SK-N-SH (cell line): Measurements from ENCODE around the gene SMAD5. TPM values are rescaled to one million over a fixed set of nuclear protein-coding genes. Genes with fewer than 3 reads are reported as not detected.

Source experiments
- CTCF ChIA-PET: fragments of 300-600, 350-600 bp; formaldehyde crosslinking; extraction: SDS; loops from one replicate; lab custom pipeline; 2021; lab: Yijun Ruan, JAX
- POLR2A ChIA-PET: fragments of 350-600 bp; sonication (Branson Sonifier 250); formaldehyde crosslinking; extraction: SDS; loops from one replicate; lab custom pipeline; 2020; ENCODE audit warnings: antibody characterized with exemption, inconsistent platforms; lab: Yijun Ruan, JAX
- DNase-seq: peaks from one replicate; pipeline ENCODE4 v3.0.0; 2012
- H2AFZ ChIP-seq: fragments of 200-600 bp; sonication (generic); 2 replicates; pipeline ENCODE4 v1.8.1; 2016; ENCODE audit warnings: antibody characterized with exemption, mild to moderate bottlenecking, low read depth
- H3F3A ChIP-seq: fragments of 200-600 bp; sonication (generic); replicated peaks from 2 replicates; pipeline ENCODE3; 2016; ENCODE audit warnings: antibody characterized with exemption, mild to moderate bottlenecking; ENCODE audit not compliant: insufficient read depth
- H3K27ac ChIP-seq, 2 experiments: fragments of 200-500 bp in 1 of 2; fragments of 200-600 bp in 1 of 2; sonication (Bioruptor generic) in 1 of 2; sonication (generic), shearing (Covaris generic) in 1 of 2; 2 replicates each; pipeline versions ENCODE4 v1.5.1 to v1.6.1; 2014 to 2016; ENCODE audit warnings: low read depth in 2 of 2, inconsistent platforms in 1 of 2, low read length in 1 of 2, mild to moderate bottlenecking in 1 of 2, mixed read lengths in 1 of 2
- H3K27me3 ChIP-seq: fragments of 200-600 bp; sonication (generic), shearing (Covaris generic); 2 replicates; pipeline ENCODE4 v1.6.1; 2016; ENCODE audit warnings: mixed run types; ENCODE audit not compliant: insufficient read depth
- H3K36me3 ChIP-seq, 2 experiments: fragments of 200-500 bp in 1 of 2; fragments of 200-600 bp in 1 of 2; sonication (Bioruptor generic) in 1 of 2; sonication (generic) in 1 of 2; replicated peaks in 1 of 2; 2 replicates each; pipeline versions ENCODE3 to v1.5.1; 2014 to 2016; ENCODE audit warnings: low read length in 1 of 2, mild to moderate bottlenecking in 1 of 2; ENCODE audit not compliant: insufficient read depth in 2 of 2, control insufficient read depth in 1 of 2
- H3K4me1 ChIP-seq, 2 experiments: fragments of 200-500 bp in 1 of 2; fragments of 200-600 bp in 1 of 2; sonication (Bioruptor generic) in 1 of 2; sonication (generic), shearing (Covaris generic) in 1 of 2; 2 replicates each; pipeline versions ENCODE4 v1.5.1 to v1.6.1; 2014 to 2016; ENCODE audit warnings: low read depth in 1 of 2, low read length in 1 of 2, mixed run types in 1 of 2; ENCODE audit not compliant: insufficient read depth in 2 of 2, control insufficient read depth in 1 of 2
- H3K4me2 ChIP-seq: fragments of 200-600 bp; sonication (generic), shearing (Covaris generic); 2 replicates; pipeline ENCODE4 v1.6.1; 2017; ENCODE audit warnings: mixed run types
- H3K4me3 ChIP-seq, 2 experiments: fragments of 200-500 bp in 1 of 2; fragments of 200-600 bp in 1 of 2; sonication (Bioruptor generic) in 1 of 2; sonication (generic), shearing (Covaris generic) in 1 of 2; 2 replicates each; pipeline versions ENCODE4 v1.5.1 to v1.8.1; 2014 to 2016; ENCODE audit warnings: low read depth in 2 of 2, inconsistent platforms in 1 of 2, low read length in 1 of 2, mild to moderate bottlenecking in 1 of 2, mixed read lengths in 1 of 2, moderate library complexity in 1 of 2
- H3K79me2 ChIP-seq: fragments of 200-600 bp; sonication (generic); 2 replicates; pipeline ENCODE4 v1.8.1; 2017; ENCODE audit warnings: mild to moderate bottlenecking; ENCODE audit not compliant: insufficient read depth
- H3K9ac ChIP-seq: fragments of 200-600 bp; sonication (generic); 2 replicates; pipeline ENCODE4 v1.6.1; 2017; ENCODE audit warnings: mixed run types
- H3K9me2 ChIP-seq: fragments of 200-600 bp; sonication (generic); 2 replicates; pipeline ENCODE4 v1.6.1; 2017; ENCODE audit warnings: mixed run types
- H3K9me3 ChIP-seq: fragments of 200-600 bp; sonication (generic); 2 replicates; pipeline ENCODE4 v1.6.1; 2017; ENCODE audit warnings: mixed run types, mild to moderate bottlenecking, moderate library complexity
- H4K20me1 ChIP-seq: fragments of 200-600 bp; sonication (generic); 2 replicates; pipeline ENCODE4 v1.6.1; 2017; ENCODE audit warnings: mild to moderate bottlenecking, mixed run types; ENCODE audit not compliant: insufficient read depth
- CHD2 ChIP-seq: fragments of 150-350 bp; IDR thresholded peaks from 2 replicates; pipeline ENCODE4 v1.6.1; 2018; ENCODE audit warnings: low read length; ENCODE audit not compliant: partially characterized antibody
- CTCF ChIP-seq: fragments of 200-600 bp; sonication (generic); IDR thresholded peaks from 2 replicates; pipeline ENCODE4 v1.6.1; 2017; ENCODE audit warnings: antibody characterized with exemption, mild to moderate bottlenecking, moderate library complexity
- FOXJ3 ChIP-seq: sonication (generic); formaldehyde crosslinking; IDR thresholded peaks from 2 replicates; pipeline ENCODE4 v1.5.1; 2020; ENCODE audit warnings: mild to moderate bottlenecking, missing genetic modification reagents
- GABPA ChIP-seq: IDR thresholded peaks from 2 replicates; pipeline ENCODE4 v1.4.0; 2012; ENCODE audit warnings: low read depth, mild to moderate bottlenecking
- GATA2 ChIP-seq: sonication (generic); formaldehyde crosslinking; IDR thresholded peaks from 2 replicates; pipeline ENCODE4 v1.5.0; 2020; ENCODE audit warnings: mild to moderate bottlenecking, missing genetic modification reagents
- IRF3 ChIP-seq: fragments of 150-350 bp; IDR thresholded peaks from 2 replicates; pipeline ENCODE4 v1.6.1; 2016; ENCODE audit warnings: mild to moderate bottlenecking, low read depth, low read length
- MXI1 ChIP-seq: IDR thresholded peaks from 2 replicates; pipeline ENCODE4 v1.6.1; 2012; ENCODE audit warnings: mild to moderate bottlenecking, low read depth, low read length, improper control_type of control experiment
- POLR2AphosphoS5 ChIP-seq: IDR thresholded peaks from 2 replicates; pipeline ENCODE4 v1.6.1; 2012; ENCODE audit warnings: low read depth, low read length
- RAD21 ChIP-seq: IDR thresholded peaks from 2 replicates; pipeline ENCODE4 v1.6.1; 2012; ENCODE audit warnings: mild to moderate bottlenecking, low read length
- RFX5 ChIP-seq: IDR thresholded peaks from 2 replicates; pipeline ENCODE4 v1.6.1; 2012; ENCODE audit warnings: mild to moderate bottlenecking, improper control_type of control experiment, low read length
- SMC3 ChIP-seq: IDR thresholded peaks from 2 replicates; pipeline ENCODE4 v1.6.1; 2012; ENCODE audit warnings: low read depth, low read length, improper control_type of control experiment
- TAF1 ChIP-seq: IDR thresholded peaks from 2 replicates; pipeline ENCODE4 v1.6.1; 2012; ENCODE audit warnings: low read depth, mild to moderate bottlenecking, low read length, moderate library complexity, borderline replicate concordance
- TCF12 ChIP-seq: IDR thresholded peaks from 2 replicates; pipeline ENCODE4 v1.4.0; 2012
- TEAD4 ChIP-seq: IDR thresholded peaks from 2 replicates; pipeline ENCODE4 v1.4.0; 2012; ENCODE audit warnings: mild to moderate bottlenecking, borderline replicate concordance; ENCODE audit not compliant: insufficient read depth
- USF2 ChIP-seq: fragments of 150-350 bp; IDR thresholded peaks from 2 replicates; pipeline ENCODE4 v1.6.1; 2017; ENCODE audit warnings: antibody characterized with exemption, low read length, low read depth, borderline replicate concordance
- YY1 ChIP-seq: IDR thresholded peaks from 2 replicates; pipeline ENCODE4 v1.4.0; 2012; ENCODE audit warnings: low read depth, mild to moderate bottlenecking
- WGBS: methylation state at CpG from one replicate; pipeline ENCODE4 v1.1.6; 2017; ENCODE audit warnings: low lambda C conversion rate; 5-methylcytosine and 5-hydroxymethylcytosine counted together
- polyA plus RNA-seq, 3 experiments: library from polyadenylated mRNA; depleted of rRNA; stranded (reverse); fragments of >200 nt; gene quantifications; 2 replicates each; pipeline ENCODE4 v1.2.3, GENCODE V29; 2012
- TF ChIP-seq, protein P1 (sequence below): IDR thresholded peaks from 2 replicates; pipeline ENCODE4; 2012
- TF ChIP-seq, protein P2 (sequence below): IDR thresholded peaks from 2 replicates; pipeline ENCODE4 v1.4.0; 2012; ENCODE audit warnings: low read depth

SMAD5 gene
- polyA plus RNA-seq, 1 of the 3 experiments (the other 2 are of a cell fraction): 26.9 TPM

- TF ChIP-seq CTCF (no peak), MXI1 (no peak), YY1 (no peak), IRF3 (no peak)
Measured at GRCh38 chr5:136202469-136203205, 70.0 kb downstream of the SMAD5 start (continued).

DNA sequence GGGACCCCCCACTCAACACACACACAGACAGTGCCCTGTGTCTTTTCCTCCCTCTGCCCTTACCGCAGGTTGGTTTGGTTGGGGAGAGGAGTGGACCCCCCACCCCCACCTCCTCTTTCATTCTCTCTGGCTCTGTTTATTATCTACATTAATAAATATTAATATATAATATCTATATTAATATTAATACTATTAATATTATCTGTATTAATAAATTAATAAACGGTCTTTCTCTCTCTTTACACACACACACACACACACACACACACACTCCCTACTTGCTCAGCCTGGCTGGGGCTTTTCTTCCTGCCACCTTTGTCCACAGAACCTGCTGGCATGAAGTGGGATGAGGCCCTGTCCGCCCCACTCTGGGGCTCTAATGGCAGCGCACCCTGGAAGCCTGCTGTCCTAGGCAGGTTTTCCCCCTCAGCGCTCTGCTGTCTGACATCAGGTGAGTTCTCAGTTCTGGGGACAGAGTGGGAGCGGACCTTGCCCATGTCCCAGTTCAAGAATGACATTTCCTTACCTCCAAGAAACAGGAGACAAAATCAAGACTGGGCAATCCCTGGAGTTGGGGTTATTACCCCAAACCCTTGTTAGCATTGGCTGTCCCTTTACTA lies 70.8 kb downstream of the SMAD5 start:
- no peaks in the 10 kb centered on the region for H3K27me3 ChIP-seq
- H3K4me2 ChIP-seq: no peak overlapping the region
- no peak overlapping the region for H3K4me3 ChIP-seq
- TF ChIP-seq POLR2AphosphoS5 (no peak), GABPA (no peak), TEAD4 (no peak), FOXJ3 (CRISPR knock-in tag) (no peak), USF2 (no peak), TAF1 (no peak), RFX5 (no peak), MXI1 (no peak), RAD21 (no peak), SMC3 (no peak), GATA2 (CRISPR knock-in tag) (no peak), CHD2 (no peak), YY1 (no peak), IRF3 (no peak), TCF12 (no peak)
- TF ChIP-seq, protein P1, sequence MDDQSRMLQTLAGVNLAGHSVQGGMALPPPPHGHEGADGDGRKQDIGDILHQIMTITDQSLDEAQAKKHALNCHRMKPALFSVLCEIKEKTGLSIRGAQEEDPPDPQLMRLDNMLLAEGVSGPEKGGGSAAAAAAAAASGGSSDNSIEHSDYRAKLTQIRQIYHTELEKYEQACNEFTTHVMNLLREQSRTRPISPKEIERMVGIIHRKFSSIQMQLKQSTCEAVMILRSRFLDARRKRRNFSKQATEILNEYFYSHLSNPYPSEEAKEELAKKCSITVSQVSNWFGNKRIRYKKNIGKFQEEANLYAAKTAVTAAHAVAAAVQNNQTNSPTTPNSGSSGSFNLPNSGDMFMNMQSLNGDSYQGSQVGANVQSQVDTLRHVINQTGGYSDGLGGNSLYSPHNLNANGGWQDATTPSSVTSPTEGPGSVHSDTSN: no peak
- TF ChIP-seq, protein P2, sequence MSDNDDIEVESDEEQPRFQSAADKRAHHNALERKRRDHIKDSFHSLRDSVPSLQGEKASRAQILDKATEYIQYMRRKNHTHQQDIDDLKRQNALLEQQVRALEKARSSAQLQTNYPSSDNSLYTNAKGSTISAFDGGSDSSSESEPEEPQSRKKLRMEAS: no peak
- H3K9me3 ChIP-seq: no peaks in the 10 kb centered on the region
- no peak for DNase-seq
- WGBS: 80% methylated on average over 6 of the region's 6 CpGs
- H4K20me1 ChIP-seq: no peaks in the 10 kb centered on the region
- H3K79me2 ChIP-seq: no peaks in the 10 kb centered on the region
- ChIA-PET POLR2A (no interaction called here), CTCF (interaction anchor here (1.0 to 13.8 kb wide), 2 partner anchors 8 to 10 kb away, joined by 3 to 109 read pairs; partner anchors contain the start of gene SMIM32)
- H3K9me2 ChIP-seq: no peaks in the 10 kb centered on the region
- H3K9ac ChIP-seq: no peak overlapping the region
- H3K36me3 ChIP-seq: no peaks in the 10 kb centered on the region
- no peaks in the 10 kb centered on the region for H3K4me1 ChIP-seq
- H2AFZ ChIP-seq: no peak overlapping the region
- no peak overlapping the region for H3K27ac ChIP-seq
- no peaks in the 10 kb centered on the region for H3F3A ChIP-seq
